Measurements from ENCODE around the gene ZNF273.

Gene ZNF273

DNA sequence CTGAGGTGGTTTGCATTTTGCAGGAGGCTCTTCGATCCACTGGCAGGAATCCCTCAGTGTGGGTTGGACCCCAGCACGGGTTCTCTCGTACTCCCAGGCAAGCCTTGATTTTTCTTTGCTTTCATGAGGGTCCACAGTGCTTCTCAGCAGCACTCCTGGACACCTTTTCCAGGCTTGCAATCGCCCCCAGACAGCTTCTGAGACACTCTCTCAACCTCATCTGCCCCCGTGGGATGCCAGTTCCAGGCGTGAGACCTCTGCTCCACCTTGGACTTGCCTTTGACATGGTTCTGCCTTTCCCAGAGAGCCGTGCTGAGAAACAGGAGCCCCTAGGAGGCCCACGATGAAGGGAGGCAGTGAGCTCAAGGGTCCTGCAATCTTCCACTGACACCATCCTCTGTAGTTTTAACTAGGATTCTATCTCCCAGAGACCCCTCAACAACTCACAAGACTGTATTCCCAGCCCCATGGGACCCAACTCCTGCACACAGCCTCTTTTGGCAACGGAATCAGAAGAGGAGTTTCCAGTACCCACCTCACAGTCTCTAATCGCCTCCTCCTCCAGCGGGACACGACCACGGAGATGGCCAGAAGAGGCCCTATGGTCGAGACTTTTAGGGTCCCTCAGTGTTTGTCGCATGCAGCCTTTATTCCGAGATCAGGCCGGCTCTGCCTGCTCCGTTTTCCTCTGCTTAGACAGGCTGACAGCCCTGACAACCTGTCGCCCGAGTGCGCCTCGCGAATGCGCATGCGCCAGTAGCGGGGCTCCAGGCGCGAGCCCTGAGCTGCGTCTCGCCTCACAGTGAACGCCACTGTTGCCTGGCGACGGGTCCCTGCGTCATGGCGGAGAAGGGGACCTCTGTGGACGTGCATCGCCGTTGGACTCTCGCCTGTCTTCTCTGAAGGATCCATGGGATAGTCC, 26.0 kb upstream of the ZNF273 start:
- no peak for DNase-seq (ENCODE audit: low read depth)
- peak overlapping the region; percentile 31 for H3K4me3 ChIP-seq (ENCODE audit: low read depth, low read length)
- TF ChIP-seq, protein P1, sequence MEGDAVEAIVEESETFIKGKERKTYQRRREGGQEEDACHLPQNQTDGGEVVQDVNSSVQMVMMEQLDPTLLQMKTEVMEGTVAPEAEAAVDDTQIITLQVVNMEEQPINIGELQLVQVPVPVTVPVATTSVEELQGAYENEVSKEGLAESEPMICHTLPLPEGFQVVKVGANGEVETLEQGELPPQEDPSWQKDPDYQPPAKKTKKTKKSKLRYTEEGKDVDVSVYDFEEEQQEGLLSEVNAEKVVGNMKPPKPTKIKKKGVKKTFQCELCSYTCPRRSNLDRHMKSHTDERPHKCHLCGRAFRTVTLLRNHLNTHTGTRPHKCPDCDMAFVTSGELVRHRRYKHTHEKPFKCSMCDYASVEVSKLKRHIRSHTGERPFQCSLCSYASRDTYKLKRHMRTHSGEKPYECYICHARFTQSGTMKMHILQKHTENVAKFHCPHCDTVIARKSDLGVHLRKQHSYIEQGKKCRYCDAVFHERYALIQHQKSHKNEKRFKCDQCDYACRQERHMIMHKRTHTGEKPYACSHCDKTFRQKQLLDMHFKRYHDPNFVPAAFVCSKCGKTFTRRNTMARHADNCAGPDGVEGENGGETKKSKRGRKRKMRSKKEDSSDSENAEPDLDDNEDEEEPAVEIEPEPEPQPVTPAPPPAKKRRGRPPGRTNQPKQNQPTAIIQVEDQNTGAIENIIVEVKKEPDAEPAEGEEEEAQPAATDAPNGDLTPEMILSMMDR (IDR thresholded peaks at IDR 0.05; ENCODE audit: low read depth, low read length, missing control alignments) = no peak
- in situ Hi-C loops (cut with HindIII; ENCODE audit: low sequenced_read_pairs) = loop anchor here (25.0 kb wide), 1 partner anchor 215 kb away; the partner anchor contains the start of gene ZNF107

DNA sequence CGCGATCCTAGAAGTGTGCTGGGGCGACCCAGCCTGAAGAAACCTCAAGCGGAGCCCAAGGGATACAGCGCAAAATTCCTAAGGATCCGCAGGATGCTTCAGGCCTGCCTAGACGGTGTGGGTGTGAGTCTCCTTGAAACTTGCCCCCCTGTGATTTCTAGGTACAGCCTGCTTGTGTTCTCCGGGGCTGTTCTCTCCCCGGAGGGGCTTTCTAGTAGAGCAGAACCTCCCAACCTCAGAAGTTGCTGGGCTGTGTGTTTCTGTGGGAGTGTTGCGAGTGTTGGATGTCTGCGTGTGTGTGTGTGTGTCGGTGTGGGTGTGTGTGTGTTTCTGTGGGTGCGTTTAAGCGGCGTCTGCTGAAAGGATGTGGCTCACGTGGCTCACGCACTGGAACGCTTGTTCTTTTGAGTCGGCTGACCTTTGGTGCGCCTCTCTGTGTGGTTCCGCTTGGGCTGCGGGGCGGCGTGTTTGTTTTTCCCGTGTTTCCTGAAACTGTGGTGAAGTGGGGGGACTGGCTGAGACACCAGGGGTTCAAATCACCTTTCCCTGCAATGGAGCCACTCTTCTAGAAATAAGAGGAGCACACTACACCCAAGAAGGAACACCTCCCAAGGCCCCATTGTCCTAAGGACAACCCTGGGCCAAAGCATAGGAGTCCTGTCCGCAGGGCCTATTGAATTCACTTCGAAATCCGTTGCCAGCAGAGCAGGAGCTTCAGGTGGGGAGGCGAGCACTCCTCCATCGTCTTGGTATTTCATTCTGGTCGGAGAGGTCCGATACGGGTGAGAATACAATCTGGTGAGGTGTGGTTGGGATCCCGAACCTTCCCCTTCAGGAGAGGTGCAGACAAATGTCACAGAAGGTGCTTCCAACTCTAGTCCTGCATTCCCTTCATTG, 25.1 kb upstream of the ZNF273 start:
- TF ChIP-seq, protein P1 (IDR thresholded peaks at IDR 0.05; ENCODE audit: low read depth, low read length, missing control alignments) = no peak
- peak overlapping the region; percentile 31 for H3K4me3 ChIP-seq (ENCODE audit: low read depth, low read length)
- DNase-seq (ENCODE audit: low read depth) = no peak
- in situ Hi-C loops (cut with HindIII; ENCODE audit: low sequenced_read_pairs) = loop anchor here (25.0 kb wide), 1 partner anchor 216 kb away; the partner anchor contains the start of gene ZNF107

DNA sequence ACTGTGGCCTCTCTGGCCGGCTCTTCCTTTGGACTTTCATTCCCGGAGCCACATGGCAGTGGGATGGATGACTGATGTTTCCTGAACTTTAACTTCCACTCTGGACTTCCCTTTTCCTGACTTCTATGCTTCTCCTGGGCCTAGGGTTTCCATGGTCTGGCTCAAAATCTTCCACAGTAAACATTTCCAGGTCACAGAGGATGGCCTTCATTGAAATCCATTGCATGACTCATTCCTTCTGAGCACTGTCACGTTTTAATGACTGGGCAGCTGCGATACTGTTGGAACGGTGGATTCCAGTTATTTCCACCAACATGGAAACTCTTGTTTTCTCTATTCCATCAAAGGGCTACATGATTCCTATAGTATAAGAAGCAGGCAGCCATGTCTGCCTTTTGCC, 24.4 kb upstream of the ZNF273 start:
- TF ChIP-seq, protein P1 (IDR thresholded peaks at IDR 0.05; ENCODE audit: low read depth, low read length, missing control alignments) = no peak

DNA sequence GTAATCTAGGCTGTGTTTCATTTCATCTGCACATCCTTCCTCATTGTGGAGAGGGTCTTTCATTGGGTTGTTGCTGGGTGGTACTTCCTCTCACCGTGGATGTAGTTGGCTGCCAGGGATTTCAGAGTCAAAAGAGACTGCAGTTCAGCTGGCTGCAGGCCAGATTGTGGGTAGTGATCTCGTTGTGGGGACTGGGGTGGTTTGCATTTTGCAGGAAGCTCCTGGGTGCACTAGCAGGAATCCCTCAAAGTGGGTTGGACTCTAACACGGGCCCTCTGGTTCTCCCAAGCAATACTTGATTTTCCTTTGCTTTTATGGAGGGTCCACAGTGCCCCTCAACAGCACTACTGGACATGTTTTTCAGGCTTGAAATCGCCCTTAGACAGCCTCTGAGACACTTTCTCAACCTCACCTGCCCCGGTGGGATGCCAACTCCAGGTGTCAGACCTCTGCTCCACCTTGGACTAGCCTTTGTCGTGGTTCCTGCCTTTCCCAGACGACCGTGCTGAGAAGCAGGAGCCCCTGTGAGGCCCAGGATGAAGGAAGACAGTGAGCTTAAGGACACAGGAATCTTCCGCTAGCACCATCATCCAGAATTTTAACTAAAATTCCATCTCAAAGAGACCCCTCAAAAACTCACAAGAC, 23.9 kb upstream of the ZNF273 start:
- DNase-seq (ENCODE audit: low read depth) = no peak
- in situ Hi-C loops (cut with HindIII; ENCODE audit: low sequenced_read_pairs) = loop anchor here (25.0 kb wide), 1 partner anchor 217 kb away; the partner anchor contains the start of gene ZNF107
- H3K4me3 ChIP-seq (ENCODE audit: low read depth, low read length) = no peak overlapping the region
- TF ChIP-seq, protein P1 (IDR thresholded peaks at IDR 0.05; ENCODE audit: low read depth, low read length, missing control alignments) = no peak

More for the DNA sequence above, 24.4 kb upstream of the ZNF273 start:
- no peak overlapping the region for H3K4me3 ChIP-seq (ENCODE audit: low read depth, low read length)
- no peak for DNase-seq (ENCODE audit: low read depth)
- in situ Hi-C loops (cut with HindIII; ENCODE audit: low sequenced_read_pairs) = loop anchor here (25.0 kb wide), 1 partner anchor 216 kb away; the partner anchor contains the start of gene ZNF107

DNA sequence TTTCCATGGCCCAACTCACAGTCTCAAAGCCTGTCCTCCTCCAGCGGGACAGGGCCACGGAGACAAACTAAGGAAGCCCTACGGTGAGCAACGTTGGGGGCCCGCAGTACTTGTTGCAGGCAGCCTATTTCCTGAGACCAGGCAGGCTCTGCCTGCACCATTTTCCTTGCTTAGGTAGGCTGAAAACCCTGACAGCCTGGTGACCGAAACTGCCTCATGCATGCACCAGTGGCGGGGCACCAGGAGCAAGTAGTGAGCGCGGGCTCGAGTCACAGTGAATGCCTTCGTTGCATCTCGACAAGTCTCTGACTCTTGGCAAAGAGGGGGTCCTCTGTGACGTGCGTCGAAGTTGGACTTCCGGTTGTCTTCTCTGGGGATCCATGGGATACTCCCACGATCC, 23.3 kb upstream of the ZNF273 start:
- in situ Hi-C loops (cut with HindIII; ENCODE audit: low sequenced_read_pairs) = loop anchor here (25.0 kb wide), 1 partner anchor 217 kb away; the partner anchor contains the start of gene ZNF107
- DNase-seq (ENCODE audit: low read depth) = no peak
- no peak overlapping the region for H3K4me3 ChIP-seq (ENCODE audit: low read depth, low read length)
- TF ChIP-seq, protein P1 (IDR thresholded peaks at IDR 0.05; ENCODE audit: low read depth, low read length, missing control alignments) = no peak
